B cell (primary cell): ENCODE data around the gene ITGAE.

Source experiments
- CTCF ChIP-seq: fragments of 200-600 bp; IDR thresholded peaks from one replicate; pipeline ENCODE4 v1.8.0; 2022; ENCODE audit warnings: antibody characterized with exemption, mild to moderate bottlenecking
- EZH2 ChIP-seq: IDR thresholded peaks from 2 replicates; pipeline ENCODE4 v1.6.1; 2012; ENCODE audit warnings: borderline replicate concordance, low read depth, mild to moderate bottlenecking, moderate library complexity, low read length; ENCODE audit not compliant: insufficient read depth, poor library complexity, severe bottlenecking

GRCh38 chr17:3719265-3719664, 81.7 kb downstream of the ITGAE start:
- TF ChIP-seq CTCF (no peak), EZH2 (no peak)
